Lung (tissue), 12 donors: Measurements from ENCODE around the gene ZNF429. TPM values are rescaled to one million over a fixed set of nuclear protein-coding genes. Genes with fewer than 3 reads are reported as not detected.

Experiments used
- ATAC-seq: fragments of 200-7000 bp; cut with Tn5 transposase; one replicate; pipeline ENCODE4 v1.9.1; 2020; ENCODE audit warnings: moderate number of reproducible peaks; ENCODE audit not compliant: insufficient read depth, low FRiP score
- DNase-seq, 3 donors: peaks; one replicate each; pipeline ENCODE4 v3.0.0-alpha.2; 2013 to 2017
- H3K27ac ChIP-seq, 2 donors: one replicate each; pipeline ENCODE4 v1.5.1; 2013; ENCODE audit warnings: mild to moderate bottlenecking in 2 of 2, moderate library complexity in 2 of 2, control low read depth in 1 of 2, inconsistent platforms in 1 of 2, low read depth in 1 of 2, low read length in 1 of 2
- H3K27me3 ChIP-seq, 3 donors: one replicate each; pipeline ENCODE4 v1.5.1; 2013; ENCODE audit warnings: low read length in 2 of 3; ENCODE audit not compliant: control insufficient read depth in 3 of 3, insufficient read depth in 3 of 3
- H3K36me3 ChIP-seq, 4 donors: one replicate each; pipeline ENCODE4 v1.5.1; 2013; ENCODE audit warnings: low read length in 4 of 4, mild to moderate bottlenecking in 1 of 4, moderate library complexity in 1 of 4; ENCODE audit not compliant: control insufficient read depth in 4 of 4, insufficient read depth in 4 of 4
- H3K4me1 ChIP-seq, 5 donors: one replicate each; pipeline ENCODE4 v1.5.1; 2013; ENCODE audit warnings: low read length in 5 of 5, mild to moderate bottlenecking in 2 of 5, moderate library complexity in 1 of 5; ENCODE audit not compliant: control insufficient read depth in 5 of 5, insufficient read depth in 5 of 5
- H3K4me3 ChIP-seq: one replicate; pipeline ENCODE4 v1.5.1; 2013; ENCODE audit warnings: mild to moderate bottlenecking, control low read depth, moderate library complexity
- H3K9ac ChIP-seq, 2 donors: one replicate each; pipeline ENCODE4 v1.5.1; 2013; ENCODE audit warnings: low read length in 2 of 2, control low read depth in 1 of 2; ENCODE audit not compliant: insufficient read depth in 1 of 2
- H3K9me3 ChIP-seq, 4 donors: one replicate each; pipeline ENCODE4 v1.5.1; 2013; ENCODE audit warnings: low read length in 3 of 4, mild to moderate bottlenecking in 1 of 4, moderate library complexity in 1 of 4; ENCODE audit not compliant: control insufficient read depth in 4 of 4, insufficient read depth in 3 of 4
- CTCF ChIP-seq: IDR thresholded peaks from 2 replicates; pipeline ENCODE4 v1.5.1; 2012; ENCODE audit warnings: mild to moderate bottlenecking; ENCODE audit errors: control extremely low read depth, extremely low read depth
- WGBS, 2 donors: extraction: QIAGEN DNeasy Blood & Tissue Kit; methylation state at CpG; one replicate each; pipeline ENCODE4 v1.1.7; 2013; 5-methylcytosine and 5-hydroxymethylcytosine counted together
- polyA plus RNA-seq, 2 donors: library from polyadenylated mRNA; stranded (reverse); fragments of 200-250 nt; gene quantifications; one replicate each; pipeline ENCODE4 v1.2.1, GENCODE V29; 2013
- total RNA-seq, 2 donors: library from RNA; depleted of rRNA in 1 of 2; stranded (reverse); fragments of >200 nt in 1 of 2; gene quantifications; one replicate each; pipeline ENCODE4 v1.2.1, GENCODE V29; 2014 to 2021
- donor health status: control.
- donor health status: control.
- donor health status: Bipolar disorder and iron deficiency.
- donor health status: healthy.
- donor health status: DM: yes; HTN: yes; CAD: no.

The ZNF429 gene
- total and polyA plus RNA-seq, 4 donors = 5.4 to 18.9 (median 10.7) TPM

GRCh38 chr19:21574607-21575006 lies 69.2 kb downstream of the ZNF429 start:
- no peaks in the 10 kb centered on the region for H3K4me1 ChIP-seq
- no peak overlapping the region for H3K27ac ChIP-seq
- H3K4me3 ChIP-seq = no peak overlapping the region
- no peak for DNase-seq
- no peaks in the 10 kb centered on the region for H3K27me3 ChIP-seq
- peaks cover 0 to 8% (median 0%) of the 10 kb centered on the region in 4 donors for H3K9me3 ChIP-seq
- ATAC-seq = no peak
- no peaks in the 10 kb centered on the region for H3K36me3 ChIP-seq
- WGBS, 2 donors = 68 to 72% methylated on average over 2 of the region's 2 CpGs
- no peak overlapping the region for H3K9ac ChIP-seq
- TF ChIP-seq CTCF = no peak

GRCh38 chr19:21576481-21576880 lies 71.1 kb downstream of the ZNF429 start:
- no peak for TF ChIP-seq CTCF
- DNase-seq (no peak), ATAC-seq (no peak)
- 90 to 98% methylated on average over 3 of the region's 3 CpGs for WGBS, 2 donors
- Histone ChIP-seq H3K4me1 (no peaks in the 10 kb centered on the region), H3K4me3 (no peak overlapping the region), H3K27me3 (no peaks in the 10 kb centered on the region), H3K9ac (no peak overlapping the region), H3K9me3 (peaks cover 0 to 3% (median 0%) of the 10 kb centered on the region in 4 donors), H3K36me3 (no peaks in the 10 kb centered on the region), H3K27ac (no peak overlapping the region)

GRCh38 chr19:21580101-21580500 lies 74.7 kb downstream of the ZNF429 start:
- WGBS, 2 donors = 51 to 64% methylated on average over 3 of the region's 3 CpGs
- Histone ChIP-seq H3K36me3 (no peaks in the 10 kb centered on the region), H3K27me3 (no peaks in the 10 kb centered on the region), H3K4me3 (no peak overlapping the region), H3K4me1 (peaks cover 0 to 1% (median 0%) of the 10 kb centered on the region in 5 donors), H3K27ac (no peak overlapping the region), H3K9ac (no peak overlapping the region), H3K9me3 (peaks cover 0 to 5% (median 0%) of the 10 kb centered on the region in 4 donors)
- peak in 1 of 3 donors; percentile 22 for DNase-seq
- ATAC-seq = no peak
- no peak for TF ChIP-seq CTCF

- DNase-seq (no peak), ATAC-seq (no peak)
- no peaks in the 10 kb centered on the region for H3K36me3 ChIP-seq
- no peak overlapping the region for H3K9ac ChIP-seq
- peaks cover 0 to 1% (median 0%) of the 10 kb centered on the region in 5 donors for H3K4me1 ChIP-seq
- TF ChIP-seq CTCF = no peak
- WGBS, 2 donors = 92 to 96% methylated on average over 1 of the region's 1 CpG
- no peak overlapping the region for H3K4me3 ChIP-seq
- no peaks in the 10 kb centered on the region for H3K27me3 ChIP-seq
- H3K27ac ChIP-seq = no peak overlapping the region
- peaks cover 0 to 9% (median 0%) of the 10 kb centered on the region in 4 donors for H3K9me3 ChIP-seq
Observed at GRCh38 chr19:21580818-21581217, 75.4 kb downstream of the ZNF429 start.
